ENCODE data around the gene SEC61B.

DNA sequence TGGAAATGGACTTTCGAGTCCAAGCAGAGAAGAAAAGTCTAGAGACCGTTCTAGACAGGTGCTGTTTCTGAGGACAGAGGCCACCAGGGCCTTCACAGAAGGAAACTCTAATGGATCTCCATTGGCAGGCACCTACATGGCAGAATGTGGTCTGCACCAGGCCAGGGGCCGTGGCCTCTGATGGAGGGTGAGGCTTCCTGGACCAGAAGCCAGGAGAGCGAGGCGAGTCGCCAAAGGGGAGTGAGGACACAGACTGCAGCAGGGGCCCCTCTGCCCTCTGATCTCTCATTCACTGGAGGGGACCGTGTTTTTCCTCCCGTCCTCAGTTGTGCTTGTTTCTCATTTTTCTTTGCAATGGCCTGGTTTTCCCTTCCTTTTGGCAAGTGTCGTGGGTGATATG, 41.4 kb upstream of the SEC61B start:
- TF ChIP-seq, protein P1, sequence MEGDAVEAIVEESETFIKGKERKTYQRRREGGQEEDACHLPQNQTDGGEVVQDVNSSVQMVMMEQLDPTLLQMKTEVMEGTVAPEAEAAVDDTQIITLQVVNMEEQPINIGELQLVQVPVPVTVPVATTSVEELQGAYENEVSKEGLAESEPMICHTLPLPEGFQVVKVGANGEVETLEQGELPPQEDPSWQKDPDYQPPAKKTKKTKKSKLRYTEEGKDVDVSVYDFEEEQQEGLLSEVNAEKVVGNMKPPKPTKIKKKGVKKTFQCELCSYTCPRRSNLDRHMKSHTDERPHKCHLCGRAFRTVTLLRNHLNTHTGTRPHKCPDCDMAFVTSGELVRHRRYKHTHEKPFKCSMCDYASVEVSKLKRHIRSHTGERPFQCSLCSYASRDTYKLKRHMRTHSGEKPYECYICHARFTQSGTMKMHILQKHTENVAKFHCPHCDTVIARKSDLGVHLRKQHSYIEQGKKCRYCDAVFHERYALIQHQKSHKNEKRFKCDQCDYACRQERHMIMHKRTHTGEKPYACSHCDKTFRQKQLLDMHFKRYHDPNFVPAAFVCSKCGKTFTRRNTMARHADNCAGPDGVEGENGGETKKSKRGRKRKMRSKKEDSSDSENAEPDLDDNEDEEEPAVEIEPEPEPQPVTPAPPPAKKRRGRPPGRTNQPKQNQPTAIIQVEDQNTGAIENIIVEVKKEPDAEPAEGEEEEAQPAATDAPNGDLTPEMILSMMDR (IDR thresholded peaks at IDR 0.05), result no peak
- no peak for TF ChIP-seq POLR2AphosphoS5 (IDR thresholded peaks at IDR 0.05)
- TF ChIP-seq POLR2A (IDR thresholded peaks at IDR 0.05), result no peak
